Heart left ventricle (tissue), 13 donors: ENCODE results near the gene ABCC4.

Source experiments
- POLR2A ChIP-seq, 2 donors: fragments of 450-650 bp; IDR thresholded peaks; one replicate each; pipeline ENCODE4 v1.6.1; 2017; ENCODE audit warnings: antibody characterized with exemption in 2 of 2, mild to moderate bottlenecking in 2 of 2, moderate library complexity in 2 of 2
- TF ChIP-seq, protein P1 (sequence below), 12 donors: fragments of 200-600 bp; sonication (generic) in 4 of 12; IDR thresholded peaks; one replicate each; pipeline versions ENCODE4 v1.5.0 to v1.8.0; 2018 to 2022; ENCODE audit warnings: antibody characterized with exemption in 12 of 12, mild to moderate bottlenecking in 5 of 12
- donor health status: ischemic (EF 13 %, LVEDD 7.1; RV severe dilation, severe dysfunction).
- donor health status: DM: no; HTN: yes; CAD: no.
- donor health status: DM: no; HTN: no; CAD: no.
- donor health status: ischemic (EF 25% LVEDD 6.9; RV normal size, moderate dysfunction).
- donor health status: ischemic (EF 25% LVEDD 5.7; RV mildly dilated, moderate dysfunction).
- donor health status: ischemic (EF 35%, LVEDD 5.7; RV mildly dilated, moderate dysfunction).
- donor health status: nonischemic (EF 11% LVEDD 7.7; RV severe dilation, severe dysfunction).
- donor health status: DM: yes; HTN: yes; CAD: no.
- donor health status: PGD.
- donor health status: ischemic (EF 29% LVEDD 5.4; RV normal size, mild dysfunction).
- donor health status: nonischemic (EF 23%, LVEDD 6.1; RV moderate dilation, normal function).

DNA sequence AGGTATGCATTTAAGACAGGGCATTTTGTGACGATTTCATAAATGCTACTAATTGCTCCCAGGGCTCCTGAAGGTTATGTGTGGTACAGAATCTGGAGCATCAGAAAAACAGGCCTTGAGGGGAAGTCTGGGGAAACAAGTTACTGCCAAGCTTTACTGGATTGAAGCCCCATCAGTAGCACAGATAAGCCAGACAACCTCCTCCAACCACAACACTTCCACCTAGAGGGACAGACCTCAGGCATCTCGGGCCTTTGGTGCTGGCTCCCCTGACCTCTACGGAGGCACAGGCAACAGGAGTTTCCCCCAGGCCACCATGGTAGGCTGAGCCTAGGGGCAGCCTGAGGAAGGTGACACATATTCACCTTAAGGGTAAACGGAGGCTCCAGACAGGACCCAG, 54.1 kb downstream of the ABCC4 start:
- TF ChIP-seq, protein P1, sequence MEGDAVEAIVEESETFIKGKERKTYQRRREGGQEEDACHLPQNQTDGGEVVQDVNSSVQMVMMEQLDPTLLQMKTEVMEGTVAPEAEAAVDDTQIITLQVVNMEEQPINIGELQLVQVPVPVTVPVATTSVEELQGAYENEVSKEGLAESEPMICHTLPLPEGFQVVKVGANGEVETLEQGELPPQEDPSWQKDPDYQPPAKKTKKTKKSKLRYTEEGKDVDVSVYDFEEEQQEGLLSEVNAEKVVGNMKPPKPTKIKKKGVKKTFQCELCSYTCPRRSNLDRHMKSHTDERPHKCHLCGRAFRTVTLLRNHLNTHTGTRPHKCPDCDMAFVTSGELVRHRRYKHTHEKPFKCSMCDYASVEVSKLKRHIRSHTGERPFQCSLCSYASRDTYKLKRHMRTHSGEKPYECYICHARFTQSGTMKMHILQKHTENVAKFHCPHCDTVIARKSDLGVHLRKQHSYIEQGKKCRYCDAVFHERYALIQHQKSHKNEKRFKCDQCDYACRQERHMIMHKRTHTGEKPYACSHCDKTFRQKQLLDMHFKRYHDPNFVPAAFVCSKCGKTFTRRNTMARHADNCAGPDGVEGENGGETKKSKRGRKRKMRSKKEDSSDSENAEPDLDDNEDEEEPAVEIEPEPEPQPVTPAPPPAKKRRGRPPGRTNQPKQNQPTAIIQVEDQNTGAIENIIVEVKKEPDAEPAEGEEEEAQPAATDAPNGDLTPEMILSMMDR (IDR thresholded peaks at IDR 0.05), result no peak
- no peak for TF ChIP-seq POLR2A (IDR thresholded peaks at IDR 0.05)
